ENCODE data around the gene SLC25A27.
A peak's percentile ranks its signal among the peaks of the same experiment; 100 is the strongest.
"Not testable (repeated sequence)": the region's sequence is repeated elsewhere in the genome, so short reads cannot be mapped to it uniquely, and the experiment has no call there.

SLC25A27 gene

DNA sequence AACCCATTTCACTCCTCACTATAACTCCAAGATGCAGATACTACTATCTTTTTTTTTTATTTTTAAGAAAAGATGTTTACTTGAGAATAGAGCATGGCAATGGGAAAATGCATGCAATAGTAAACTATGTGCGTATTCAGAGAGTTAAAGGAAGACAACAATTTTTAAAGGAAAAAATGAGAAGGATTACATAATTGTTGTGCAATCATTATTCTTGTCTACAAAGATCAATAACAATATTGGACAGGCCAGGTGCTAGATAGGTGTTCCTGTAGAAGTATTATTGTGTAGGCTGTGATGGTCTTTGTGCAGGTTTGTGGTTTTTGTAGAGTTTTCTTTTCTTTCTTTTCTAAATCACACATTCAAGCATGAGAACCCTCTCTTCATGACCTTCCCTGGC lies 20.7 kb upstream of the SLC25A27 start:
- Histone ChIP-seq H3K4me3 (ENCODE audit: low read length) (no peak overlapping the region), H3K9me3 (ENCODE audit: control insufficient read depth, low read length) (no peaks in the 10 kb centered on the region)

DNA sequence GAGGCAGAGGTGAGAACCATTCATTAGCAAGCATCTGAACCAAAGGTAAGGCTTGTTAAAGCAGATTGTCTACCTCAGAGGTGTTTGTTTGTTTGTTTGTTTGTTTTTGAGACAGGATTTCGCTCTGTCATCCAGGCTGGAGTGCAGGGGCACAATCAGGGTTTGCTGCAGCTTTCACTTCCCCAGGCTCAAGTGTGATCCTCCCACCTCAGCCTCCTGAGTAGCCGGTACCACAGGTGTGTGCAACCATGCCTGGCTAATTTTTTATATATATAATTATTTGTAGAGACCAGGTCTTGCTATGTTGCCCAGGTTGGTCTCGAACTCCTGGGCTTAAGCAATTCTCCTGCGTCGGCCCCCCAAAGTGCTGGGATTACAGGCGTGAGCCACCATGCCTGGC lies 17.3 kb upstream of the SLC25A27 start:
- Histone ChIP-seq H3K9me3 (ENCODE audit: control insufficient read depth, low read length) (no peaks in the 10 kb centered on the region), H3K9ac (ENCODE audit: low read length) (no peak overlapping the region), H3K27me3 (ENCODE audit: control insufficient read depth, insufficient read depth, low read length) (no peaks in the 10 kb centered on the region), H3K4me3 (ENCODE audit: low read length) (no peak overlapping the region), H3K36me3 (ENCODE audit: control insufficient read depth, insufficient read depth, low read length) (no peaks in the 10 kb centered on the region), H3K4me1 (ENCODE audit: control insufficient read depth, insufficient read depth, low read length) (no peaks in the 10 kb centered on the region)

More for the DNA sequence above, 20.7 kb upstream of the SLC25A27 start:
- Histone ChIP-seq H3K36me3 (ENCODE audit: control insufficient read depth, insufficient read depth, low read length) (no peaks in the 10 kb centered on the region), H3K4me1 (ENCODE audit: control insufficient read depth, insufficient read depth, low read length) (no peaks in the 10 kb centered on the region), H3K27me3 (ENCODE audit: control insufficient read depth, insufficient read depth, low read length) (no peaks in the 10 kb centered on the region), H3K9ac (ENCODE audit: low read length) (no peak overlapping the region)

DNA sequence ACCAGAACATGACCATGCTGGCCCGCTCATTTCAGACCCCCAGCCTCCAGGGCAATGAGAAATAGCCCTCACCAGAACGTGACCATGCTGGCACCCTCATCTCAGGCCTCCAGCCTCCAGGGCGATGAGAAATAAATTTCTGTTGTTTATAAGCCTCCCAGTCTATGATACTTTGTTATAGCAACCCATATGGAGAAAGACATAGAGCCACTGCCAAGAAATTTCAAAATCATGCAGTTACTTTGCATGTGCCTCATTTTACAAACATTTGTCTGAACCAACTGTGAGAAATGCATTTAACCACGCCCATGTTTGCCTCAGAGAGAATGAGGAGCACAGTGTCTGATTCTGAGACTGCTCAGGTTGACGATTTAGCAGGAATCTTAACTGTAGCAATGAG lies 15.6 kb upstream of the SLC25A27 start:
- Histone ChIP-seq H3K9me3 (ENCODE audit: control insufficient read depth, low read length) (no peaks in the 10 kb centered on the region), H3K4me1 (ENCODE audit: control insufficient read depth, insufficient read depth, low read length) (no peaks in the 10 kb centered on the region), H3K4me3 (ENCODE audit: low read length) (no peak overlapping the region), H3K27me3 (ENCODE audit: control insufficient read depth, insufficient read depth, low read length) (no peaks in the 10 kb centered on the region), H3K9ac (ENCODE audit: low read length) (no peak overlapping the region), H3K36me3 (ENCODE audit: control insufficient read depth, insufficient read depth, low read length) (no peaks in the 10 kb centered on the region)

DNA sequence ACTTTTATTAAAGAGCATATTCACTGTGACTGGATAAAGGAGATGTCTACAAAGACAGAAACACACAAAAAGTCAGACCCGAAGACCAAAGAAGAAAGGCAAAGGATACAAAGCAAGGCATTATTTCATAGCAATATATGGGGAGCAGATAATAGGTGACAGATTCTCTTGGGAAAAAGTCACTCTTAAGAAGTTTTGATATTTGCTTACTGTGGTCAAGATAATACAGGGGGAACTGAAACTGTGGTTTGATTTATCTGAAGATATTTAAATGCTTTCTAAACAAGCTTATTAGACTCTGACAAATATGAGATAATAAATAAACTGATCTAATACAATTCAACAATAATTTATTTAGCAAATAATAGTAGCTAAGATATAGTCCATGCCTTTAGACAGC lies 14.8 kb upstream of the SLC25A27 start:
- Histone ChIP-seq H3K36me3 (ENCODE audit: control insufficient read depth, insufficient read depth, low read length) (no peaks in the 10 kb centered on the region), H3K4me3 (ENCODE audit: low read length) (no peak overlapping the region), H3K27me3 (ENCODE audit: control insufficient read depth, insufficient read depth, low read length) (no peaks in the 10 kb centered on the region), H3K9me3 (ENCODE audit: control insufficient read depth, low read length) (no peaks in the 10 kb centered on the region), H3K9ac (ENCODE audit: low read length) (no peak overlapping the region), H3K4me1 (ENCODE audit: control insufficient read depth, insufficient read depth, low read length) (no peaks in the 10 kb centered on the region)

DNA sequence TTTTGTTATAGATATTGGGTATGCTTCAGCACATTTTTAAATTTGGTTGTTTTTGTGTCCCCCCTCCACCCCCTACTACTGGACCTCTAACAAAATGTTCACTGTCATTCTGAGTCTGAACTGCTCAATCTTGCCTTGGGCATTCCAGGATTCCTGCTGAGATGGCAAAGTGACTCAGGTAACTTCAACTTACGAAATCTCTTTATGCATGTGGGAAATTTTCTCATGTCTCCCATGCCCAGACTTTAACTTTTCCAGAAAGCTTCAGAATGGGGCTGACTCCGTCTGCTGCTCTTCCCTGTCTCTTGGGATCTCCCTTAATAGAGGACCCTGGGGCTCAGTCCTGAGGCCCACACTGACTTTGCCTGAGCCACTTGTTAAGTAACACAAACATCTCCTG lies 14.1 kb upstream of the SLC25A27 start:
- no peaks in the 10 kb centered on the region for H3K36me3 ChIP-seq (ENCODE audit: control insufficient read depth, insufficient read depth, low read length)
- H3K4me3 ChIP-seq (ENCODE audit: low read length) = no peak overlapping the region
- H3K27me3 ChIP-seq (ENCODE audit: control insufficient read depth, insufficient read depth, low read length) = no peaks in the 10 kb centered on the region
- H3K9me3 ChIP-seq (ENCODE audit: control insufficient read depth, low read length) = no peaks in the 10 kb centered on the region
- H3K4me1 ChIP-seq (ENCODE audit: control insufficient read depth, insufficient read depth, low read length) = no peaks in the 10 kb centered on the region
- H3K9ac ChIP-seq (ENCODE audit: low read length) = no peak overlapping the region

DNA sequence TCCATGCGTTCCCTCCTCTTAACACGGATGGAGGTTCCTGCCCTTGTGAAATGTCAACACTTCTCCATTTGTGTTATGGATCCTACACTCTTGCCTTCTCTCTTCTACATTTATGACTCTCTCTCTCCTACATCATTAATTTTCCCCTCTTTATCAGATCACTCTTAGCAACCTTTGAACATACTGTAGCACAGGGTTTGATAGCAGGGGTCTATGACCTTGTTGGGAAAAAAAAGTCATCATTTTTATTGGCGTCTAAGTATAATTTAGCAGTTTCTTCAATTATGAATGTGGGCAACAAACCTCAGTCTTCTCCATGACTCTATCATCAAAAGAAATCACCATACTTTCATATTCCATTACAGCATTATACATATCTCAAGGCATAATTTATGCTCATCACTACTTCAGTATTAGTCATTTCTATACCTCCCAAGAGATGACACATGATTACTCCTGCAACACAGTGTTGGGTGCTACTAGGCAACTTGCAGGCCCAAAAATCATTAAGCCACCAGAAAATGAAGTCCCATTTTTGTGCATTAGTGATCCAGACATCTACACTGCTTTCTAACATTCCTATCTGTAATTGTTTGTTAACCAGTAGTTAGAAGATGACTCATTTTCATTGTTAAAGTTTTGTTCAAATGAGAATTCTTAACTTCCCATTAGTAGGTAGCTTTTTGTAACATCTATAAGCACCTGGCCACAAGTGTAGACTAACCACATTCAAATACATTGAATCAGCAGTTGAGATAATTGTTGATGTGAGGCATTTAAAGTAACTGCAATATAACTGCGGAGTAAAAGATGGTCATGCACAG lies 9.6 kb upstream of the SLC25A27 start:
- Histone ChIP-seq H3K4me1 (ENCODE audit: control insufficient read depth, insufficient read depth, low read length) (no peaks in the 10 kb centered on the region), H3K9me3 (ENCODE audit: control insufficient read depth, low read length) (no peaks in the 10 kb centered on the region), H3K4me3 (ENCODE audit: low read length) (no peak overlapping the region), H3K36me3 (ENCODE audit: control insufficient read depth, insufficient read depth, low read length) (no peaks in the 10 kb centered on the region), H3K9ac (ENCODE audit: low read length) (no peak overlapping the region), H3K27me3 (ENCODE audit: control insufficient read depth, insufficient read depth, low read length) (no peaks in the 10 kb centered on the region)

DNA sequence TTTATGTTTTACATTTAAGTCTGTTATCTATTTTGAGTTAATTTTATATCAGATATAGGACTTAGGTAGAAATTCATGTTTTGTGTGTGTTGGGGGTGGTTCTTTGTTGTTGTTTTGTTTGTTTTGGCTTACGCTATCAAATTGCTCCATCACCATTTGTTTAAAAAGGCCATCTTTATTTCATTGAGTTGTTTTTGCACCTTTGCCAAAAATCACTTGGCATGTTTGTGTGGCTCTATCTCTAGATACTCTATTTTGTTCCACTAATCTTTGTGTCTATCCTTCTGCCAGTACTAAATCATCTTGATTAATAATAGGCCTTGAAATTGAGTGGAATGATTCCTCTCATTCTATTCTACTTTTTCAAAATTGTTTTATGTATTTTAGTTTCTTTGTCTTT lies 7.5 kb upstream of the SLC25A27 start:
- no peak overlapping the region for H3K4me3 ChIP-seq (ENCODE audit: low read length)
- H3K36me3 ChIP-seq (ENCODE audit: control insufficient read depth, insufficient read depth, low read length) = no peaks in the 10 kb centered on the region
- no peaks in the 10 kb centered on the region for H3K4me1 ChIP-seq (ENCODE audit: control insufficient read depth, insufficient read depth, low read length)
- no peaks in the 10 kb centered on the region for H3K9me3 ChIP-seq (ENCODE audit: control insufficient read depth, low read length)
- H3K27me3 ChIP-seq (ENCODE audit: control insufficient read depth, insufficient read depth, low read length) = no peaks in the 10 kb centered on the region
- H3K9ac ChIP-seq (ENCODE audit: low read length) = no peak overlapping the region

DNA sequence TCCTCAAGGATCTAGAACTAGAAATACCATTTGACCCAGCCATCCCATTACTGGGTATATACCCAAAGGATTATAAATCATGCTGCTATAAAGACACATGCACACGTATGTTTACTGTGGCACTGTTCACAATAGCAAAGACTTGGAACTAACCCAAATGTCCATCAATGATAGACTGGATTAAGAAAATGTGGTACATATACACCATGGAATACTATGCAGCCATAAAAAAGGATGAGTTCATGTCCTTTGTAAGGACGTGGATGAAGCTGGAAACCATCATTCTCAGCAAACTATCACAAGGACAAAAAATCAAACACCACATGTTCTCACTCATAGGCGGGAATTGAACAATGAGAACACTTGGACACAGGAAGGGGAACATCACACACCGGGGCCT lies 4.7 kb upstream of the SLC25A27 start:
- H3K27me3 ChIP-seq (ENCODE audit: control insufficient read depth, insufficient read depth, low read length); H3K9me3 ChIP-seq (ENCODE audit: control insufficient read depth, low read length); H3K4me3 ChIP-seq (ENCODE audit: low read length); H3K36me3 ChIP-seq (ENCODE audit: control insufficient read depth, insufficient read depth, low read length); H3K9ac ChIP-seq (ENCODE audit: low read length); H3K4me1 ChIP-seq (ENCODE audit: control insufficient read depth, insufficient read depth, low read length): not testable (repeated sequence)

DNA sequence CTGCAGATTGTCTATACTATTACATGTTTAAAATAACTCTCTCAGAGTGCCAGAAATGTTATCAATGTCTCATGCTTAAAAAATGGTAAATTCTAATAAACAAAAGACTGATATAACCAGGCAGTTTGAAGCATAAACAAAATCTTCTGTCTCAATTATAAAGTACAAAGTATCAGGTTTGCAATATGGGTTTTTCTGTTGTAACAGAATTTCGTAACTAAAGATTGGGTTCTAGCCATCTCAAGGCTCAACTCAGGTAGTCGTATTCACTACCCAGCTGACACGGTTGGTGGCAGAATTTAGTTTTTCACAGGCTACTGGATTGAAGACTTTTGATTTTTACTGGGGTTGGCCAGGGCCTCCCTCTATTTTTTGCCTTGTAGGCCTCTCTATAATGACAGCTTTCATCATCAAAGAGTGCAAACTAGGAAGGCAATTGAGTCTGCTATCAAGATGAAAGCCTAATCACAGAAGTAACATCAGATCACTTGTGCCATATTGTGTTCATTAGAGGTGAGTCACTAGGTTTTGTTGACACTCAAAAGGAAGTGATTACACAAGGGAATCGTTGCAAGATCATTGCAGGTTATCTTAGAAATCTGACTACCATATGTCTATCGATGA lies 3.8 kb upstream of the SLC25A27 start:
- Histone ChIP-seq H3K9ac (ENCODE audit: low read length) (no peak overlapping the region), H3K4me3 (ENCODE audit: low read length) (no peak overlapping the region), H3K27me3 (ENCODE audit: control insufficient read depth, insufficient read depth, low read length) (peaks cover 7% of the 10 kb centered on the region), H3K9me3 (ENCODE audit: control insufficient read depth, low read length) (no peaks in the 10 kb centered on the region), H3K36me3 (ENCODE audit: control insufficient read depth, insufficient read depth, low read length) (no peaks in the 10 kb centered on the region), H3K4me1 (ENCODE audit: control insufficient read depth, insufficient read depth, low read length) (peaks cover 3% of the 10 kb centered on the region)

DNA sequence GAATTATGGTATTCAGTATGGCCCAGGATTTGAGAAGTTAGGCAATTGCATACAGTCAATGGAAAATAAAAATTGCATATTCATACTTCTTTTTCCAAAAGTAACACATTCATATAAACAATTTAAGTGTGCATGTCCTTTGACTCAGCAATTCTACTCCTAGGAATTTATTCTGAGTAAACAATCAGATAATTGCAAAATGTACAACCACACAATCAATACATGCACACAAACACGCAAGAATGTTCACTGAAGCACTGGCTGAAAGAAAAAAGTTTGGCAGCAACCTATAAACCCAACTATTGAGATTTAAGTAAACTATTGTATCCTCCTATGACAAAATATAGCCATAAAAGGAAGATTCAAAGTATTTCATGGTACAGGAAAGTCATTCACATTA lies 1.8 kb upstream of the SLC25A27 start:
- peaks cover 4% of the 10 kb centered on the region for H3K4me1 ChIP-seq (ENCODE audit: control insufficient read depth, insufficient read depth, low read length)
- H3K27me3 ChIP-seq (ENCODE audit: control insufficient read depth, insufficient read depth, low read length) = peaks cover 7% of the 10 kb centered on the region
- H3K4me3 ChIP-seq (ENCODE audit: low read length) = no peak overlapping the region
- no peaks in the 10 kb centered on the region for H3K9me3 ChIP-seq (ENCODE audit: control insufficient read depth, low read length)
- H3K9ac ChIP-seq (ENCODE audit: low read length) = no peak overlapping the region
- no peaks in the 10 kb centered on the region for H3K36me3 ChIP-seq (ENCODE audit: control insufficient read depth, insufficient read depth, low read length)

DNA sequence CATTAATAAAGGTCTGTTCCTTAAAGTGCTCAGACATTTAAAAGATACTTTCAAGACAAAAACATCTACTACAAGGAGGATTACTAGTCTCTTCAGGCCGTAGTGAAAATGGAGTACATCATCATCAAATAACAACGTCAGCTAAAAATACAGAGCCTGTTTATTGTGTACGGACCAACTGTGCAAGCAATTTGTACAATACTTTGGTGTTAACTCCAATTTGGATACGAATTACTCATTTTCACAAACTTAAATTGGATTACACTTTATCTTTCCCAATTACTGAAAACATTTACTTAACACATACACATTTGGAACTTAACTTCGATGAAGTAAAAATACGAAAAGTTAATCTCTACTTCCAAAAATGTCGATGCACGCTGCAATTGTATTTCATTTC lies 959 bp upstream of the SLC25A27 start:
- no peaks in the 10 kb centered on the region for H3K36me3 ChIP-seq (ENCODE audit: control insufficient read depth, insufficient read depth, low read length)
- peaks cover 4% of the 10 kb centered on the region for H3K4me1 ChIP-seq (ENCODE audit: control insufficient read depth, insufficient read depth, low read length)
- H3K9me3 ChIP-seq (ENCODE audit: control insufficient read depth, low read length) = no peaks in the 10 kb centered on the region
- H3K27me3 ChIP-seq (ENCODE audit: control insufficient read depth, insufficient read depth, low read length) = peaks cover 7% of the 10 kb centered on the region
- H3K9ac ChIP-seq (ENCODE audit: low read length) = peak overlapping the region; percentile 66
- H3K4me3 ChIP-seq (ENCODE audit: low read length) = peak overlapping the region; percentile 81

DNA sequence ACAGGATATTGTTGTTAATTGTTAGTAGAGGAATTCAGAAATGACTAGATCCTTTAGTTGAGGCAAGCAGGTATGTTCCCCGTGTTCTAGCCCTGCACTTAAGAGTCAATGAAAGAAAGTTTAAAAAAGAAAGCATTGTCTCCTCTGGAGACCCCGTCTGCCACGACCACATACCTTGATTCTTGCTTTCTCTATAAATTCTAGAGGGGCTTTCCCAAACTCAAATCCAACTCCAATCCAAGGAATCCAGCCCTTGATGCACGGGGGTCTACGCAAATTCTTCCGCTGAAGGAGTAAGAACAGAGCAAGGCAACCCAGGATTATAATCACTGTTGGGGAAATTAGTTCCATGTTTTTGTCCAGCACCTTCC lies 558 bp upstream of the SLC25A27 start:
- H3K36me3 ChIP-seq (ENCODE audit: control insufficient read depth, insufficient read depth, low read length) = no peaks in the 10 kb centered on the region
- H3K4me1 ChIP-seq (ENCODE audit: control insufficient read depth, insufficient read depth, low read length) = peaks cover 4% of the 10 kb centered on the region
- H3K27me3 ChIP-seq (ENCODE audit: control insufficient read depth, insufficient read depth, low read length) = peaks cover 7% of the 10 kb centered on the region
- H3K9me3 ChIP-seq (ENCODE audit: control insufficient read depth, low read length) = no peaks in the 10 kb centered on the region
- peak overlapping the region; percentile 81 for H3K4me3 ChIP-seq (ENCODE audit: low read length)
- H3K9ac ChIP-seq (ENCODE audit: low read length) = peak overlapping the region; percentile 66
